GM19463 (cell line): ENCODE results near the gene CYP27B1.
"Not testable (repeated sequence)": the region's sequence is repeated elsewhere in the genome, so short reads cannot be mapped to it uniquely, and the experiment has no call there.

Source experiments
- ATAC-seq: cut with Tn5 transposase; IDR thresholded peaks from one replicate; pipeline ENCODE4 v1.9.1; 2021; ENCODE audit warnings: mild to moderate bottlenecking, moderate library complexity; ENCODE audit not compliant: unreplicated experiment

The CYP27B1 gene

DNA sequence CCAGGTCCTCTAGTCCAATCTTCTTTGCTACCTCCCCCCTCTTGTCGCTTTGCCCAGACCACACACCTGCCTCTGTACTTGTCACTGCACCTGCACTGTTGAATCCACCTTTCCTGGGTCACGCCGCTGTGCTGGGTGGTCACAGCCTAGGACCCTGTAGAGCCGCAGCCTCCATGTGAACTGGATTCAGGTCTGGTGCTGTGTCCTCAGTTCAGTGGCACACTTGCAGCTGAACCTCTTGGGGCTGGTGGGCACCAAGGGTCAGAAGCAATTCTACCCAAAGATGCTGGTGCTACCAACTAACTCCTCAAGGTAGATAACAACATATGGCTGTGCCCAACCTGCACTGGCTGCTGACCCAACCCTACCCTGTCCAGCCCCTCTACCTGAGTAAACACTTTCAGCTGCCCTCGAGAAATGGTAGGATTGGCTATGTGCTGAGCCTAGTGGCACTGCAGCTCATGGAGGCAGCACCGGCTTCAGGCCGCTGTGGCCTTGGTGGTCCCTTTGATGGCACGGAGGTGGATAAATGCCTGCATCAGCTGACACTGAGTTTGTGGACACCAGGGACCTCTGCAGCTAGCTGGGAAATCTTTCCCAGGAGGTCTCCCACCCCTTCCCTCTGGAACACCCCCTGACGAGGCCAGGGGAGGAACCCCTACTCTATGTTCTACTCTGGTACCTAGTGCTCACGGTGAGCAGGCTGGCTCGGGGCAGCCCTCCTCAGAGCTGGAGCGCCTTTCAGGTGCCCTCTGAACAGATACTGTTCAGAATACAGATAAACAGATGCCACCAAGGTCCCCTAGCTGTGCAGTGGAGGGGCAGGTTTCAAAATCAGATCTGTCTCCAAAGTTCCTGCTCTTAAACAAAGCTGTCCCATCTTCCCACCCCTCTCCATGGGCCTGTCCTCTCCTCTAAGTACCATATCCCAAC lies 42.6 kb downstream of the CYP27B1 start:
- no peak for ATAC-seq

DNA sequence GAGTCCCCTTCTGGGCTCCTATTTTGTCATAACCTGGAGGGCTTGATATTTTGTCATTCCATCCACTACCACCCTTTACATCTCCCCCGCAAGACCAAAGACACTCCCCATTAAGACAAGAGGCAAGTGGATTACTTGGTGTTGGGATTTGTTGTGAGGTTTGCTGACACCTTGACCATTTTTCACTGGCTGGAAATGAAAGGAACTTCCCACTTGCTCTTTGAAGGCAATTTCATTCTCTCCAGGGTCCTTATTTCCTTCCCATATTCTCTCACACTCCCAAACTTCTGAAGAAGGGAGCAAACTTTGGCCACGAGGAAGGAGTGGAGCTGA lies 43.3 kb downstream of the CYP27B1 start:
- ATAC-seq, result no peak

- ATAC-seq, result no peak
Measured at GRCh38 chr12:57722716-57723629, 43.9 kb downstream of the CYP27B1 start.

DNA sequence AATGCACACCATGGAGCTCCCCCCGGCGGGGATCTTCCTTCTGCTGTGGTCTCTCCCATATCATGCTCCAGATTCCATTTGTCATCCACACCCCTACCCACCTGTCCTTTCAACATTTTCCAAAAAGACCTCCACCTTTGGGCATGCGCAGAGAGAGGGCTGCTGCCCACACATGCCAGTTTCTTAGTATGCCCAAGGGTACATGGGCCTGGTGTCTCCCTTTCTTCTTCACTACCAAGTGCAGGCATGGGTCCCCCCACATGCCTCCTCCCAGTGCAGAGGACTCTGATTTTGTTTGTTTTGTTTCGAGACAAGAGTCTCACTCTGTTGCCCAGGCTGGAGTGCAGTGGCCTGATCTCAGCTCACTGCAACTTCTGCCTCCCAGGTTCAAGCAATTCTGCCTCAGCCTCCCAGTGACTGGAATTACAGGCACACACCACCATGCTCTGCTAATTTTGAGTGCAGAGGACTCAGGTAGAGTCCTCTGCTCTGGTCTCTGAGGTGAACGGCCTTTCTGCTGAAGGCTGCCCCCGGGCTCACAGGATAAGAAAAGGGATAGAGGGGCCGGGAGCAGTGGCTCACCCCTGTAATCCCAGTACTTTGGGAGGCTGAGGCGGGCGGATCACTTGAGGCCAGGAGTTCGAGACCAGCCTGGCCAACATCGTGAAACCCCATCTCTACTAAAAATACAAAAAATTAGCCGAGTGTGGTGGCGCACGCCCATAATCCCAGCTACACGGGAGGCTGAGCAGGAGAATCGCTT lies 44.9 kb downstream of the CYP27B1 start:
- ATAC-seq, result not testable (repeated sequence)

GRCh38 chr12:57720606-57721595 lies 46.0 kb downstream of the CYP27B1 start:
- no peak for ATAC-seq

DNA sequence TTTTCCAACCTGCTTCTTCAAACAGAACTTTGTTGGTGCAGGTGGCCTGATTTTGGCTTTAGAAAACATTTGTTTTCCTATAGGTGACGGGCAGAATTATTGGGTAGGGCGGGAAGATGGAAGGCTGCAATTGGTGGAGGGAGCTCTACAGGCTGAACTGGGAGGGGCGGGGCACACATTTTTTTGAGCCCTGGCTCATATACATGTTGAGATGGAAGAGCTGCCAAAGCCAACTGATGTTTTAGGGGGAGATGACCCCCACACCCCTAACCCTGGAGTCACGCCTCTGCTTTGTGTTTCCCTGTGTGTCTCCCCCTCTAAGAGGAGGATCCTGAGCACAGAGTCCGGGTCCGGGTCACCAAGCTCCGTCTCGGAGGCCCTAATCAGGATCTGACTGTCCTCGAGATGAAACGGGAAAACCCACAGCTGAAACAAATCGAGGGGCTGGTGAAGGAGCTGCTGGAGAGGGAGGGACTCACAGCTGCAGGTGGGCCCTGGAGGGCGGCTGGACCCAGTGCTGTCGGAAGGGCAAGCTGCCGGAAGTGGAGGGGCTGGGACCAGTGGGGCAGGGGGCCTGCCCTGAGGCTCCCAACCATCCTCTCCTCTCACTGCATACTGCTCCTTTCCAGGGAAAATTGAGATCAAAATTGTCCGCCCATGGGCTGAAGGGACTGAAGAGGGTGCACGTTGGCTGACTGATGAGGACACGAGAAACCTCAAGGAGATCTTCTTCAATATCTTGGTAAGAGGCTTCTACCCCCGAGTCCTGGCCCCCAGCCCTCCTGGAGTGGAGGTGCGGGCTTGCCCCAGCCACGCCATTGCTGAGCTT lies 46.9 kb downstream of the CYP27B1 start:
- ATAC-seq, result no peak

- ATAC-seq, result no peak
Measured at GRCh38 chr12:57718641-57719528, 48.0 kb downstream of the CYP27B1 start.

- no peak for ATAC-seq
Measured at GRCh38 chr12:57717846-57718640, 48.8 kb downstream of the CYP27B1 start.

DNA sequence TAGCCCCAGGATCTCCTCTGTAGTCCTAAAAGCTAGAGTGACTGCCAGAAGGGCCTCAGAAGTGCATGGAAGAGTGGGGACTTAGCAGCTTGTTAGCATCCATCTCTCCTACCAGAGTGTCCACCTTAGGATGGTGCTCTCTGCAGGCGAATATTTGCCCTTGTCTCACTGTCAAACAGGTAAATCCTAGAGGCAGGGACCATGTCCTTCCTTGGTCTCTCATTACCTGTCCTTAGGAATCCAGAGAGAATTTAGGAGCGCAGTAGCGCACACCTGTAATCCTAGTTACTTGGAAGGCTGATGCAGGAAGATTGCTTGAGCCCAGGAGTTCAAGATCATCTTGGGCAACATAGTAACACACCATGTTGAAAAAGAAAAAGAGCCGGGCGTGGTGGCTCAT lies 49.7 kb downstream of the CYP27B1 start:
- ATAC-seq, result no peak

GRCh38 chr12:57716305-57716704 lies 50.6 kb downstream of the CYP27B1 start:
- no peak for ATAC-seq

GRCh38 chr12:57715786-57716185 lies 51.1 kb downstream of the CYP27B1 start:
- ATAC-seq, result no peak

DNA sequence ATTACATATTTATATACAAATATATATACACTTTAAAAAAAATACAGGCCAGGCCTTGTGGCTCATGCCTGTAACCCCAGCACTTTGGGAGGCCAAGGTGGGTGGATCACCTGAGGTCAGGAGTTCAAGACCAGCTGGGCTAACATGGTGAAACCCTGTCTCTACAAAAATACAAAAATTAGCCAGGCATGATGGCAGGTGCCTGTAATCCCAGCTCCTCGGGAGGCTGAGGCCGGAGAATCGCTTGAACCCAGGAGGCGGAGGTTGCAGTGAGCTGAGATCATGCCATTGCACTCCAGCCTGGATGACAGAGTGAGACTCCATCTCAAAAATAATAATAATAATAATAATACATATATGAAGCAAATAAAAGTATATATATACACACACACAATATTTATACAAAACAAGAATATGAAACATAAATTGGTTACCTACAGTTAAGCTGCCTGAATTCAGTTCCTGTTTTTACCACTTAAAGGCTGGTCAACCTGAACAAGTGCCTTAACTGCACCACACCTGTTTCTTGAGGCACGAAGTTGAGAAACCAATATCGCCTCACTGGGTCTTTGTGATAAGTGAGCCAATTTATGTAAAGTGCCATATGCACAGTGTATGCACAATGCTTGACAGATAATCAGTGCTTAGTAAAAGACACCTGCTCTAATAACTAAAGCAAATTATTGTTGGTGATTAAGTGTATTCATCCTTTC lies 51.7 kb downstream of the CYP27B1 start:
- not testable (repeated sequence) for ATAC-seq

GRCh38 chr12:57713209-57713608 lies 53.7 kb downstream of the CYP27B1 start:
- no peak for ATAC-seq

GRCh38 chr12:57712701-57713100 lies 54.2 kb downstream of the CYP27B1 start:
- ATAC-seq, result no peak
